ENCODE data around the gene TBC1D4. TPM values are rescaled to one million over a fixed set of nuclear protein-coding genes. Genes with fewer than 3 reads are reported as not detected.

The TBC1D4 gene, protein sequence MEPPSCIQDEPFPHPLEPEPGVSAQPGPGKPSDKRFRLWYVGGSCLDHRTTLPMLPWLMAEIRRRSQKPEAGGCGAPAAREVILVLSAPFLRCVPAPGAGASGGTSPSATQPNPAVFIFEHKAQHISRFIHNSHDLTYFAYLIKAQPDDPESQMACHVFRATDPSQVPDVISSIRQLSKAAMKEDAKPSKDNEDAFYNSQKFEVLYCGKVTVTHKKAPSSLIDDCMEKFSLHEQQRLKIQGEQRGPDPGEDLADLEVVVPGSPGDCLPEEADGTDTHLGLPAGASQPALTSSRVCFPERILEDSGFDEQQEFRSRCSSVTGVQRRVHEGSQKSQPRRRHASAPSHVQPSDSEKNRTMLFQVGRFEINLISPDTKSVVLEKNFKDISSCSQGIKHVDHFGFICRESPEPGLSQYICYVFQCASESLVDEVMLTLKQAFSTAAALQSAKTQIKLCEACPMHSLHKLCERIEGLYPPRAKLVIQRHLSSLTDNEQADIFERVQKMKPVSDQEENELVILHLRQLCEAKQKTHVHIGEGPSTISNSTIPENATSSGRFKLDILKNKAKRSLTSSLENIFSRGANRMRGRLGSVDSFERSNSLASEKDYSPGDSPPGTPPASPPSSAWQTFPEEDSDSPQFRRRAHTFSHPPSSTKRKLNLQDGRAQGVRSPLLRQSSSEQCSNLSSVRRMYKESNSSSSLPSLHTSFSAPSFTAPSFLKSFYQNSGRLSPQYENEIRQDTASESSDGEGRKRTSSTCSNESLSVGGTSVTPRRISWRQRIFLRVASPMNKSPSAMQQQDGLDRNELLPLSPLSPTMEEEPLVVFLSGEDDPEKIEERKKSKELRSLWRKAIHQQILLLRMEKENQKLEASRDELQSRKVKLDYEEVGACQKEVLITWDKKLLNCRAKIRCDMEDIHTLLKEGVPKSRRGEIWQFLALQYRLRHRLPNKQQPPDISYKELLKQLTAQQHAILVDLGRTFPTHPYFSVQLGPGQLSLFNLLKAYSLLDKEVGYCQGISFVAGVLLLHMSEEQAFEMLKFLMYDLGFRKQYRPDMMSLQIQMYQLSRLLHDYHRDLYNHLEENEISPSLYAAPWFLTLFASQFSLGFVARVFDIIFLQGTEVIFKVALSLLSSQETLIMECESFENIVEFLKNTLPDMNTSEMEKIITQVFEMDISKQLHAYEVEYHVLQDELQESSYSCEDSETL (N-terminal part only)
- 30.4 TPM for total RNA-seq

DNA sequence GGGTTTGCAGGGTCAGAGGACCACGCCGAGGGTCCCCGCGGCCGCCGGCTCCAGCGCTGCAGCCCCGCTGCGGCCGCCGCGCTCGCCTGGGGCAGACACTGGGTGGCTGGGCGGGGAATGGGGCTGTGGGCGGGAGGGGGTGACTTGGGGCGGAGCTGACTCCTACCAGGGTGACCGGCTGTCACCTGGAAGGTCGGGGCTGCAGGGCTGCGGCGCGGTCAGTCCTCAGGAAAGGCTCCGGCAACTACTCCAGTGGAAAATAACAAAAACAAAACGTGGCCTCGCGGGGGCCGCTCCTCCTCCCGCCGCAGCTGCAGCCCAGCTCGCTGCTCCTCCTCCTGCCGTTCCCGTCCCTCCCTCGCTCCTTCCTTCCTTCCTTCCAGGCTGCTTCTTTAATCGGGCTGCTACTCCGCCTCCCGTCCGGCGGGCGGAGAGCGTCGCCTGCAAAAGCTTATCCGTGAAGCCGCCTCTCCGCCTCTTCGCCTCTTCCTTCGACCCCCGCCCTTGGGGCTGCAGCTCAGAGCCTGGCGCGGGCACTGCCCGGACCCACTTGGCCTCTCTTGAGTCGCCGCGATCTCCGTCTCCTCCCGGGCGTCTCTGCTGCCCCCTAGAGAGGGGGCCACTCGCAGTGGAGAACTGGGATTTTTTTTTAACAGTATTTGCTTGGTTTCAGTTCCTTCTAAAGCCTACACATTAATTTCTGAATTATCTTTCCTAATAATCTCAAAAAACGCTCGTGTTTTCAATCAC, at the start of gene TBC1D4:
TSS of gene TBC1D4 (minus strand) at position 100 of the 750 bp plus-strand sequence. CDS start 402 bp downstream, outside the sequence.
- peak; percentile 93 for DNase-seq

DNA sequence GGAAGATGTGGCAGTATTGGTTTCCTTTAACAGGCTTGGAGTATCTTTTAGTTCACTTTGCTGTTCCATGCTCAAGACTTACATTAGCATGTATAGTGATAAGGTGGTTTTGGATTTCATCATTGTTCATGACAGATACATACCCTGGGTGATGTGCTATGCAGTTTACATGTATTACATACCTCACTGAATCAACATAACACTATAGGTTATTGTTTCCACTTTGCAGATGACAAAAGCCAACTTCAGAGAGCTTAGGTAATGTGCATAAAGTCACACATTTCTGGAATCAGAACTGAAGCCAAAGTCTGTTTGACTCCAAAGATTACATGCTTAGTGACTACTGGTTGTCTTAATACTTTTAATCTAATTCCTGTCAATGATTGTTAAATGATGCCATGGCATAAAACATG, 48.6 kb upstream of the TBC1D4 start:
- DNase-seq, result no peak

DNA sequence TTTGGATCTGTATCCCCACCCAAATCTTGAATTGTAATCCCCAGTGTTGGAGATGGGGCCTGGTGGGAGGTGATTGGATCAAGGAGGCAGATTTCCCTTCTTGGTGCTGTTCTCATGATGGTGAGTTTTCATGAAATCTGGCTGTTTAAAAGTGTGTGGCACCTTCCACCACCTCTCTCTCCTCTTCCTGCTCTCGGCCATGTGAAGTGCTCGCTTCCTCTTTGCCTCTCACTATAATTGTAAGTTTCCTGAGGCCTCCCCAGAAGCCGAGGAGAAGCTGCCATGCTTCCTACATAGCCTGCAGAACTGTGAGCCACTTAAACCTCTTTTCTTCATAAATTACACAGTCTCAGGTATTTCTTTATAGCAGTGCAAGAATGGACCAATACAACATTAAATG, 40.0 kb upstream of the TBC1D4 start:
- DNase-seq, result no peak

DNA sequence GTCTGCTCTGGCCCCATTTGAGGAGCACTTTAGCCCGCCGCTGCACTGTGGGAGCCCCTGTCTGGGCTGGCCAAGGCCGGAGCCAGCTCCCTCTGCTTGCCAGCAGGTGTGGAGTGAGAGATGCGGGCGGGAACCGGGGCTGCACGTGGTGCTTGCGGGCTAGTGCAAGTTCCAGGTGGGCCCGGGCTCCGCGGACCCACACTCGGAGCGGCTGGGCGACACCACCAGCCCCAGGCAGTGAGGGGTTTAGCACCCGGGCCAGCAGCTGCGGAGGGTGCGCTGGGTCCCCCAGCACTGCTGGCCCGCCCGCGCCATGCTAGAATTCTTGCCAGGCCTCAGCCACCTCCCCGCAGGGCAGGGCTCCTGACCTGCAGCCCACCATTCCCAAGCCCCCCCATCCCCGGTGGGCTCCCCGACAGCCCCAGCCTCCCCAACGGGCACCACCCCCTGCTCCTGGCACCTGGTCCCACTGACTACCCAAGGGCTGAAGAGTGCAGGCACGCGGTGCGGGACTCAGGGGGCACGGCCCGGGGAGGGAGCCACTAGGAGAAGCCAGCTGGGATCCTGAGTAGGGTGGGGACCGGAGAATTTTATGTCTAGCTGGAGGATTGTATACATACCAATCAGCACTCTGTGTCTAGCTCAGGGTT, 36.6 kb upstream of the TBC1D4 start:
- no peak for DNase-seq

DNA sequence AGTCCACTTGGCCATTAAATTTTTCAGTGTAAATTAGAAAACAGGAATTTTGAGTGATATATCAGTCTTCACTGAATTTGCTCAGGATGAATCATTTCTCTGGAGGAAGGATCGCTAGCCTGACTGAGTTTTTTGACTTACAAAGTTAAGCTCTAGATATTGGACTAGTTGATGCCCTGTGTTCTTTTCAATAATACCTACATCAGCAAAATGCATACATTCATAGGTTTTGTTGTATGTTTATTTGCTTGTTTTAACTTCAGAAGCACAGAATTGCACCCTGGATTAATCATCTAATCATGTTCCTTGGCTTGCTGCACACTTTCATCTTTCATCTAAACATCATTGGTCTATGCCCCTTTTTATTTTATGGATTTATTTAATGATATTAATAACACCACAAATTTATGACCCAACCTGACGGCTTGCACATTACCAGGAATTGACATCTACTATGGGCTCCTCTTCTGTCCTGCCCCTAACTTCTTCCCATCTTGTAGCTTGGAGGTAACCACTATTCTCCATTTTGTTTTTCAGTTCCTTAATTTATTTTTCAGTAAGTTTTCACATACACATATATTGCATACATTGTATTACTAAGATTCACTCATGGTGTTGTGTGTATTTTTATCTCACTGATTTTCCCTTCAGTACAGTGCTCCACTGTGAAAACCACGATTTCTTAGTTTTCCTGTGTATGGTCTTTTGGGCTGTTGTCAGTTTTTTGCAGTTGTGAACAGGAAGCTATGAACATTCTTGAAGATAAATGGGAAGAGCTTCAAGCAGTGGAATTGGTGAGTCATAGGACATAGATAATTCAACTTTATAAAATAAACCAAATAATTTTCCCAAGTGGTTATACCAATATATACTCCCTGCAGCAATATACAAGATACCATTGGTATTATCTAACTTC, 32.4 kb upstream of the TBC1D4 start:
- no peak for DNase-seq

DNA sequence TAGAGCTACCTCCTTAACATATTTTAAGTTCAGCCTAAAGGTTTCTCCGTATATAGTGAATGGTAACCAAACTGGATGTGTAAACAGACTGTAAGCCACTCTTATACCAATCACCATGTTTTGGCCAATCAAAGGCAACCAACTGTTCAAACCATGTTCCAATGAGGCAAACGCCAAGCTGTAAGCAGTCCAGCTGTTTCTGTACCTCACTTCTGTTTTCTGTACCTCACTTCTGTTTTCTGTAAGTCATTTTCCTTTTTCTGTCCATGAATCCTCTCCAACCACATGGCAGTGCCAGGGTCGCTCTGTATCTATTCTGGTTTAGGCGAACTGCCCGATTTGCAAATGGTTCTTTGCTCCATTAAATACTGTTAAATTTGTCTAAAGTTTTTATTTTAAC, 31.3 kb upstream of the TBC1D4 start:
- DNase-seq, result no peak

DNA sequence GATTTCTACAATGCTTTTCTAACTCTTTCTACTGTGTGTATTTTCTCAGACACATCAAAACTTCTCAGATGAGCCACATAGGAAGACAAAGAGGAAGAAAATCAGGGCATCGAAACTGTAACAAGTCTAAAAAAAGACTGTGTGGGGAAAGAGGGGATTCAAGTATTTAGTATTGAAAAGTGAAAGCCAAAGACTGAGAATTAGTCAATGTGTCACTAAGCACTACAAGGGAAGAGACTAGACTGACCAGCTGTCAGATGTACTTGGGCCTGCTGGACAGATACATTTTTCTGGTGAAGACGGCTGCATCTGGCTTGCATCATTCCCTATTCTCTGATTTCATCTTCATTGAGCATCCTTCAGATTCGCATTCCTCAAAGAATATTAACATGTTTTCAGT, 30.3 kb upstream of the TBC1D4 start:
- DNase-seq, result no peak

DNA sequence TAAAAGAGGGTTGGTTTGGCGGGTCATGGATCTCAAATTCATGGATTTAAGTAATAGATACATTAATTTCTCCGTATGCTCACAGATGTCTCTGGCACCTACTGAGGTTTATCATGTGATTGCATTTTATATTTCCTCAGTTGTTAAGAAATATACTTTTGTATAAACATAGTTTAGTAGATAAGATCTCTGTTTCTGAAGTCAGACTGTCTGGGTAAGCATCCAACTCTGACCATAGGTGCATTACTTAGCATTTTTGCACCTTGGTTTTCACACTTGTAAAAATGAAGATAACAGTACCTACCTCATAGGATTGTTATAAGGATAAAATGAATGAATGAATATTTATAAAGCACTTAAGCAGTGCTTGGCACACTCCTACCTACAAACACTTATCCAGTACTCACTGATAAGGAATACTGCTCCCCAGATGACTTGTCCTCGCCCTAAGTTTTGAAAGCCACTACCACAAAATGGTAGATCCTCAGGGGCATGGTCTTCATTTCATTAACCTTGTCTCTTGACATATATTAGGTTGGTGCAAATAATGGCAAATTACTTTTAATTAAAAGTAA, 29.2 kb upstream of the TBC1D4 start:
- DNase-seq, result no peak

DNA sequence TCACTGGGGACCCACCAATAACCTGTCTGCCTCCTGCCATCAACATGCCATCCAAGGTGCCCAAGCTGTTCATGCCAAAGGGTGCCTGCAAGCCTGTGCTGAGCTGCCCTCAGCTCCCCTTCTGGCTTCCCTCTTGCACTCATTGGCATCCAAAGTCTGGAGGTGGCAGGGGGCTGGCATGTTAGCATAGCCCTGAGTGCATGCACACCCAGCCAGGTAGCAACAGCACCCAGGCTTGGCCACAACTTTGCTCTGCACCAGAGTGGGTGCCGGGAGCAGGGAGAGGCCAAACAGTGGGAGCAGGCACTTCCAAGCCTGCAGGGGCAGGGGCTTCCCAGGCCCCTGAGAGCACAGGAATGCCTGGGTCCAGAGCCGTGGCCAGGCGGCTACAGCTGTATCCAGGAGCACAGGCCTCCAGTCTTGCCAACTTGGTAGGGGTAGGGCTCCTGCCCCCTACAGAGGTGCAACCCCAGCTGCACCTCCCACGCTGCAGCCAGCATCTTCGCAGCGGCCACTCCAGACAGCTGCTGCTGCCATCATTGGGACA, 26.1 kb upstream of the TBC1D4 start:
- no peak for DNase-seq

DNA sequence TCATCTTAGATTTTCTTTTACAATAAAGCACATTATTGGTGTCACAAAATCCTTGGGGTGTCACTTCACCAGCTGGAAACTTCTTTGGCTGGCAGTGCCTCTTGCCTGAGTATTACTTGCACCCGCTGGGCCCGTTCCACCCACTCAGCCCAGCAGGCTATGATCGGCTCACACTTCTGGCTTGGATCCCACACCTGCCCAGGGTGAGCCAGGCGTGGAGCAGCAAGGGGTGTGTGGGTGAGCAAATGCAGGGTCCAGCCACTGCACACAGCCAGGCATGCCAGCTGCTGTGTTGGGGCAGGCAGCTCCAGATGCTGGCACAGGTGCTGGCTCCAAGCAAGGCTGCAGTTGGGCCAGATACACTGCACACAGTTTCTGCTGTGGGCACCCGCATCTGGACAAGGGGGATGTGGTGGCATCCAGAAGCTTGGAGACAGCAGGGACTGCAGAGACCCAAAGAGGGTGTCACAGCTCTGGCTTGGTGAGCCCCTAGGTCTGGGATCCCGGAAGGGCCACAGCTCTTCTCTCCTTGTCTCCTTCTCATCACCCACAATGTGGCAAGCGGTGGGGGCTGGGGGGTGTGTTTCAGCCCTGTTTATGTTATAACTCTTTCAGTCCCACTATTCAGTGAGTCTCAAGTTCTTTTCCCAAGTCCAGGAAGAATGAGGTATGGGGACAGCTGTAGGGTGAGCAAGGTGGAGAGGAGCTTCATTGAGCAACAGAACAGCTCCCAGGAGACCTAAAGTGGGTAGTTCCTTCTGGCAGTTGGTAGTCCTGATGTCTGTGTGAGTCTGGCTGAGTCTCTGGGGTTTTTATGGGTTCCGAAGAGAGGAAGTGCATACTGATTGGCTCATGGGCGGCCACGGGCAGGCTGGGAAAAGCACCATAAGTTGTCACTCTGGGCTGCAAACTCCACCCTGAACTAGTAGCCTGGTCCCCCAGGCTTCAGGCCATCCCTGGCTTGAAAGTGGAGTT, 25.3 kb upstream of the TBC1D4 start:
- no peak for DNase-seq

DNA sequence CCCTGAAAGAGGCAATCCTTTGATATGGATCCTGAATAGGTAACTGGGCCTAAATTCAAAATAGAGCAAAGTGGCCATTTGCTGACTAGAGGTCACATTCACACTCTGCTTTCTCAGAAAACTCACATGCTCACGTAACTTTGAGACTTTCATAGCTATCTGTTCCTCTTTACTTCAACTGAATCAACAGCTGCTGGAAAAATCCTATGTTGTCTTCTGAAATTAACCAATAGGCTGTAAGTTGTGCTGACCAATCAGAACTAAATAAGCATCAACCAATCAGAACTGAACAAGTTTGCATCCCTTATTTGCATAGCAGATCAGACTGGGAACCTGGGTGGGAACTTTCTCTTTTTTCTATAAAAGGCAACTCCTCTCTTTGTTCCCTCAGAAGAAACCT, 24.0 kb upstream of the TBC1D4 start:
- DNase-seq, result no peak

DNA sequence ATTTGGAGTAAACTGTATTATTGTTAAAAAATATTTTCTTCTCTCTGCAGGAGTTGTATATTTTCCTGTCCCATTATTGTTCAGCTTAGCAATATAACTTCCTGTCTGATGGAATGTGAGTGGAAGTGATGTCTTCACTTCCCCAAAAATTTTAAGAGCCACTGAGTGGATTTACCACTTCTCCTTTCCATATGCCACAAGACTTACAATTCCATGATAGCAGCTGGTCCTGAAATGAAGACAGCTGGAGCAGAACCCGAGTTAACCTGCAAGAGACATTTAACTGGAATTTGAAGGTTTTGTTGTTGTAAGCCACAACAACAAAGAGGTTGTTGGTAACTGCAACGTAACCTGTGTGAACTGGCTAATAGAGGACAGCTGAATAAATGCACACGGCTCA, 23.4 kb upstream of the TBC1D4 start:
- DNase-seq, result no peak

DNA sequence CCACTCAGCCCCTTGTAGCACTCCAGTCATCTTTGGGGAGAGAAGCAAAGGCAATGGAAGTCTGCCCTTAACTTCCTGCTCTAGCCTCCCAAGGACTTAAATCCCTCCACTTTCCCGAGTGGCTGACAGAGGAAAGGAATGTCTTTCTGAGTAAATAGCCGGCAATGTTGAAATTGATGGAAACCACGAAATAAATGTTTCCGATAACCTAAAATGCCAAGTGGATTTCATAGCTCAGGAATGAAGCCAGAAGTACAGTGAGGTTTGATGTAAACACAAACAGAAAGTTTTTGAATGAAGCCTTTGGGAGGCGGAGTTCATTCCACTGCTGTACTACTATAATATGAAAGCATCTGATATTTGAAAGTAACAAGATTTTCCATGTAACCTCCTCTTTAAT, 14.0 kb upstream of the TBC1D4 start:
- no peak for DNase-seq

DNA sequence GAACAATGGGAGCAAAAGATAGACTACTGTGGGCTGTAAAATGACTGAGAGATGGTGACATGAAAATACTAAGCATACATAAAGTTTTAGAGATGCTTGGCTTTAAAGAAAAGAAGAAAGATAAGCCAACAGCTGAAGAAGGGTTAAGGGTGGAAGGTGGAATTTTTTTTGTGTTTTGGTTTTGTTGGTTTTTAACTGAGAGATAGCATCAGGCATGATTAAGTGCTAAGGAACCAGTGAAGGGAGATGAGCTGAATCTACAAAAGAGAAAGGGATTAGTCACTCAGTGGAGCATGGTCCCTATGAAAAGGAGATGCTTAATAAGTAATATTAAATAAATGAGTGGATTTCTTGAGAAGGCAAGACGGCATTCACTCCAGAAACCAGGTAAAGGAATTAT, 12.5 kb upstream of the TBC1D4 start:
- DNase-seq, result no peak

DNA sequence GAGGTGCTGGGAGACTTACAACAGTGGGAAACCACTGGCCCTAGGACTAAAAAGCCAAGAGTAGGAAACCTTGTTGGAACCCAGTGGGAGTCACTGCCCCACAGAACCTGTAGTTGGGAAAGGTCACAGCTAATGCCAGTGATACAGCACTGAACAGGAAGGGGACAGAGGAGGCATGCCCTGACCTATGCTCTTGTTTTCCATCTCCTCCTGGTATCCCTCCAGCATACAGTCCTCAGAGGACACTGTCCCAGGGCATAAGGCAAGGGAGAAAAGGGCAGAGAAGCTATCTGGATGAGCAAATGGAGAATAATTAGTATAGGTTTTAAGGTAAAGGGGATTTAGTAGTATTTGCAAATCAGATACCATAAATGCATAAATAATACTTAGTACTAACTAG, 11.2 kb upstream of the TBC1D4 start:
- no peak for DNase-seq

DNA sequence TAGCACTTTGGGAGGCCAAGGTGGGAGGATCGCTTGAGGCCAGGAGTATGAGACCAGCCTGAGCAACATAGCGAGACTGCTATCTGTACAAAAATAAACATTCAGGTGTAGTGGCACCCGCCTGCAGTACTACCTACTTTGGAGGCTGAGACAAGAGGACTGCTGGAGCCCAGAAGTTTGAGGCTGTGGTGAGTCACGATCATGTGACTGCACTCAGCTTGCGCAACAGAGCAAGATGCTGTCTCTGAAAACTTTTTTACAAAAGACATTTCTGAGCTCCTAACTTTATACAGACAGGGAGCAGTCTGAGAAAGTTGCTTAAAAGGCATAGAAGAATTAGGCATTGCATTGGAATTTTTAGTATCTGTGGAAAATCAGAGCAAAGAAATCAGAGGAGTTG, 10.4 kb upstream of the TBC1D4 start:
- DNase-seq, result no peak

DNA sequence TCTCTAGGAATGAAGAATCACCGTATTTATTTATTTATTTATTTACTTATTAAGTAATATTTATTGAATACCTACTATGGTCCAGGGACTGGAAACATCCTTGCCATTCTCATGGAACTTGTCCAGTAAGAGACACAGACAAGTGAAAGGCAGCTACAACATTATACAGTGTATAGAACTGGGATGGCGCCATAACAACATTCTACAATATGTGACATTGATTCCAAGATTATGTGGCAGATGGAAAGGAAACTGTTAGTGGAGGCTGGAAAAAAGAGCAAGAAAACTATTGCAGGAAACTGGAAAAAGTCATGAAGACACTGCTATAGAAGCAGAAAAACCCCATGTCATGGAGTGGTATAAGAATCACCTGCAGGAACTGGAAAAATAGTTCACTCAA, 9.4 kb upstream of the TBC1D4 start:
- DNase-seq, result no peak

DNA sequence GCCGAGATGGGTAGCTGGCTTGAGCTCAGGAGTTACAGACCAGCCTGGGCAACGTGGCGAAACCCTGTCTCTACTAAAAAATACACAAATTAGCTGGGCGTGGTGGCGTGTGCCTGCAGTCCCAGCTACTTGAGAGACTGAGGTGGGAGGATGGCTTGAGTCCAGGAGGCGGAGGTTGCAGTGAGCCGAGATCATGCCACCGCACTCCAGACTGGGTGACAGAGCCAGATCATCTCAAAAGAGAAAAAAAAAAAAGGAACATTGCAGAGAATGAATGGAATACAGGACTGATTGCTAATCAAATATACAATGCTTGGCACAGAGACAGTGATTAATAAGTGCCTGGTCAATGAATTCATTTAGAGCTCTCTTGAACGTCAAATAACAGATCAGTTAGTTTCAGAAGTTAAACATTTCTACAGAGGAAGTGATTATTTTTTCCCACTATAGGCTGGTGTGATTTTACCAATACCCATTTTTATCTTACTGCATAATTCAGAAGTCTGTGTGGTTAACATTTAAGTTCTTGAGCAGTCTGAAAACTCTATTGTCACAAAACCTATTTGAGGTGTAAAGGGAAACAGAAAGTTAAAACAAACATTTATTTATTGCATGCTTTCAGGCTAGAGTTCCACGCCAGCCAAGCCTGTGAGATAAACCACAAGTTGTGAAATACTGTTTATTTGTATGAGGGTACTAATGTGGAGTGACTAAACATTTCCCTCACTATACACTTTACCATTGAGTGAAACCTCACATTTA, 7.7 kb upstream of the TBC1D4 start:
- no peak for DNase-seq
